Osteocyte (in vitro differentiated cells): Measurements from ENCODE around the gene CCR6. TPM values are rescaled to one million over a fixed set of nuclear protein-coding genes. Genes with fewer than 3 reads are reported as not detected.

ENCODE experiments used
- DNase-seq: peaks from one replicate; pipeline ENCODE4 v3.0.0; 2021; ENCODE audit warnings: mixed read lengths; ENCODE audit not compliant: unreplicated experiment; ENCODE audit errors: extremely low spot score
- H3K27ac Mint-ChIP-seq: one replicate; pipeline ENCODE4 v1.8.0; 2021; ENCODE audit warnings: mild to moderate bottlenecking, mixed read lengths; ENCODE audit not compliant: unreplicated experiment
- H3K27me3 Mint-ChIP-seq: one replicate; pipeline ENCODE4 v1.8.0; 2021; ENCODE audit warnings: mixed read lengths; ENCODE audit not compliant: unreplicated experiment
- H3K36me3 Mint-ChIP-seq: one replicate; pipeline ENCODE4 v1.8.0; 2021; ENCODE audit warnings: mixed read lengths; ENCODE audit not compliant: unreplicated experiment
- H3K4me1 Mint-ChIP-seq: one replicate; pipeline ENCODE4 v1.8.0; 2021; ENCODE audit warnings: mixed read lengths; ENCODE audit not compliant: unreplicated experiment
- H3K4me3 Mint-ChIP-seq: one replicate; pipeline ENCODE4 v1.8.0; 2021; ENCODE audit warnings: mild to moderate bottlenecking, moderate library complexity, mixed read lengths; ENCODE audit not compliant: unreplicated experiment
- H3K9me3 Mint-ChIP-seq: one replicate; pipeline ENCODE4 v1.8.0; 2021; ENCODE audit warnings: mixed read lengths; ENCODE audit not compliant: unreplicated experiment
- total RNA-seq: library from RNA; stranded (reverse); gene quantifications from 2 replicates; pipeline ENCODE4 v1.2.1, GENCODE V29; 2021
- TF ChIP-seq, protein P1 (sequence below): fragments of 200-600 bp; sonication (generic); IDR thresholded peaks from 2 replicates; pipeline ENCODE4 v1.5.0; 2021; ENCODE audit warnings: antibody characterized with exemption, mild to moderate bottlenecking, moderate library complexity

The CCR6 gene
- total RNA-seq, 1 donor from 2014 or later: not detected

DNA sequence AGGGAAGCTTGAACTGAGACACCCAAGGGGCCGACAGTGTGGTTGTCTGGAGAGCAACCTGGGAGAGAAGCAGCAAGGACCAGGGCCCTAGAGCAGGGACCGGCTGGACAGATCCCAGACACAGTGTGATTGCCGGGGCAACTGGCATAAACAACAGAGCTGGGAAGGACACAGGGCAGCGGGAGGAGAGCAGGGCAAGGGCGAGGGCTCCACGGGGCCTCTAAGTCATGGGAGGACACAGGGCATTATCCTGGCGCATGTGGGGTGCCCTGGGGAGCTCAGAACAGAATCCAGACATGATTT is 31.1 kb upstream of the CCR6 start:
- H3K9me3 Mint-ChIP-seq: peaks cover 15% of the 10 kb centered on the region
- DNase-seq: no peak
- H3K4me1 Mint-ChIP-seq: no peaks in the 10 kb centered on the region
- no peak overlapping the region for H3K4me3 Mint-ChIP-seq
- no peaks in the 10 kb centered on the region for H3K36me3 Mint-ChIP-seq
- no peak overlapping the region for H3K27ac Mint-ChIP-seq
- H3K27me3 Mint-ChIP-seq: no peaks in the 10 kb centered on the region
- TF ChIP-seq, protein P1, sequence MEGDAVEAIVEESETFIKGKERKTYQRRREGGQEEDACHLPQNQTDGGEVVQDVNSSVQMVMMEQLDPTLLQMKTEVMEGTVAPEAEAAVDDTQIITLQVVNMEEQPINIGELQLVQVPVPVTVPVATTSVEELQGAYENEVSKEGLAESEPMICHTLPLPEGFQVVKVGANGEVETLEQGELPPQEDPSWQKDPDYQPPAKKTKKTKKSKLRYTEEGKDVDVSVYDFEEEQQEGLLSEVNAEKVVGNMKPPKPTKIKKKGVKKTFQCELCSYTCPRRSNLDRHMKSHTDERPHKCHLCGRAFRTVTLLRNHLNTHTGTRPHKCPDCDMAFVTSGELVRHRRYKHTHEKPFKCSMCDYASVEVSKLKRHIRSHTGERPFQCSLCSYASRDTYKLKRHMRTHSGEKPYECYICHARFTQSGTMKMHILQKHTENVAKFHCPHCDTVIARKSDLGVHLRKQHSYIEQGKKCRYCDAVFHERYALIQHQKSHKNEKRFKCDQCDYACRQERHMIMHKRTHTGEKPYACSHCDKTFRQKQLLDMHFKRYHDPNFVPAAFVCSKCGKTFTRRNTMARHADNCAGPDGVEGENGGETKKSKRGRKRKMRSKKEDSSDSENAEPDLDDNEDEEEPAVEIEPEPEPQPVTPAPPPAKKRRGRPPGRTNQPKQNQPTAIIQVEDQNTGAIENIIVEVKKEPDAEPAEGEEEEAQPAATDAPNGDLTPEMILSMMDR: no peak

DNA sequence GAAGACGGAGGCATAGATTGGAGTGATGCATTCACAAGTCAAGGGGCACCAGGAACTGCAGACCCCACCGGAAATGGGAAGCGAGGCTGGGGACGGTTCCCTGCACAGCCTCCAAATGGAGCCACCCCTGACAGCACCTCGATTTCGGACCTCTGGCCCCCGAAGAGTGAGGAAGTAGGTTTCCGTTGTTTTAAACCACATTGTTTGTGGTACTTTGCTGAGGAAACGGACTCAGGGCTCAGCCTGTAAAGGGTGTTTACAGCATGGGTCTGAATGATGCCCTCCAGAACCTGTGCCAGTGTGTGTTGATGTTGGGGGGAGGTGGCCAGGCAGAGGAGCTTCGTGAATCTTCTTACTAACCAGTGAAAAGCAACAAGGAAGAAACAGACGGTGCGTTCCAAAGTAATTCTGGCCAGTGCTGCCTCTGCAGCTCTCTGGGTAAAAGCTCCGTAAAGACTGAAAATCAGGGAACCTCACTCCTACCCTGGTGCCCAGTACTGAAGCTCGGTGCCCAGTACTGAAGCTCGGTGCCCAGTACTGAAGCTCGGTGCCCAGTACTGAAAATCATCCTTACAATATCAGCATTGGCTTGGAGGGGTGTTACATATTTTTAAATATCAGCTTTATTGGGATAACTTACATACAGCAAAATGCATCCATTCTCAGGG is 30.1 kb upstream of the CCR6 start:
- no peak for DNase-seq
- H3K4me3 Mint-ChIP-seq: no peak overlapping the region
- no peaks in the 10 kb centered on the region for H3K36me3 Mint-ChIP-seq
- no peak overlapping the region for H3K27ac Mint-ChIP-seq
- no peaks in the 10 kb centered on the region for H3K27me3 Mint-ChIP-seq
- H3K9me3 Mint-ChIP-seq: peaks cover 11% of the 10 kb centered on the region
- TF ChIP-seq, protein P1: no peak
- no peaks in the 10 kb centered on the region for H3K4me1 Mint-ChIP-seq

GRCh38 chr6:167093406-167093921 is 29.4 kb upstream of the CCR6 start:
- no peaks in the 10 kb centered on the region for H3K27me3 Mint-ChIP-seq
- no peak for DNase-seq
- no peak overlapping the region for H3K27ac Mint-ChIP-seq
- H3K4me1 Mint-ChIP-seq: no peaks in the 10 kb centered on the region
- peaks cover 5% of the 10 kb centered on the region for H3K9me3 Mint-ChIP-seq
- TF ChIP-seq, protein P1: no peak
- no peaks in the 10 kb centered on the region for H3K36me3 Mint-ChIP-seq
- H3K4me3 Mint-ChIP-seq: no peak overlapping the region

GRCh38 chr6:167093922-167094432 is 28.9 kb upstream of the CCR6 start:
- DNase-seq: no peak
- H3K4me3 Mint-ChIP-seq: no peak overlapping the region
- TF ChIP-seq, protein P1: no peak
- peaks cover 5% of the 10 kb centered on the region for H3K9me3 Mint-ChIP-seq
- no peaks in the 10 kb centered on the region for H3K36me3 Mint-ChIP-seq
- H3K27ac Mint-ChIP-seq: no peak overlapping the region
- no peaks in the 10 kb centered on the region for H3K27me3 Mint-ChIP-seq
- no peaks in the 10 kb centered on the region for H3K4me1 Mint-ChIP-seq

GRCh38 chr6:167094436-167094819 is 28.5 kb upstream of the CCR6 start:
- no peaks in the 10 kb centered on the region for H3K4me1 Mint-ChIP-seq
- TF ChIP-seq, protein P1: no peak
- H3K27ac Mint-ChIP-seq: no peak overlapping the region
- H3K9me3 Mint-ChIP-seq: peaks cover 5% of the 10 kb centered on the region
- H3K36me3 Mint-ChIP-seq: no peaks in the 10 kb centered on the region
- H3K27me3 Mint-ChIP-seq: no peaks in the 10 kb centered on the region
- no peak for DNase-seq
- H3K4me3 Mint-ChIP-seq: no peak overlapping the region
